DMS79 (cell line): Measurements from ENCODE around the gene PLXNB2.

Experiments
- DNase-seq: peaks from one replicate; lab custom pipeline; 2025; lab: John Stamatoyannopoulos, UW

PLXNB2 gene

GRCh38 chr22:50296658-50297490, 10.6 kb downstream of the PLXNB2 start:
- DNase-seq, result no peak

DNA sequence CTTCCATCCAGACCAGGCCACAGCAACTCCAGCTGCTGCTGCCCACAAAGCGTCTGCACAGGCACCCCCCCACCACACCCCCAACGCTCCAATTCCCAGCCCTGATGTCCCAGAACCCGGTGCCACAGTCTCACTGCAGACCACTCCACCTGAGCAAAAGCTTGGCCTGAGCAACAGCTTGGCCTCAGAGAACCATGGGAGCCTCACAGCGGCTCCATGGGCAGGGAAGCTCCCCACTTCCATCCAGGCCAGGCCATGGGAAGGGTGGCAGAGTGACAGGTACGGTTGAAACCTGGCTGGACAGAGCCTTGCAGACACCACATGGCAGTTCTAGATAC, 13.2 kb downstream of the PLXNB2 start:
- no peak for DNase-seq

DNA sequence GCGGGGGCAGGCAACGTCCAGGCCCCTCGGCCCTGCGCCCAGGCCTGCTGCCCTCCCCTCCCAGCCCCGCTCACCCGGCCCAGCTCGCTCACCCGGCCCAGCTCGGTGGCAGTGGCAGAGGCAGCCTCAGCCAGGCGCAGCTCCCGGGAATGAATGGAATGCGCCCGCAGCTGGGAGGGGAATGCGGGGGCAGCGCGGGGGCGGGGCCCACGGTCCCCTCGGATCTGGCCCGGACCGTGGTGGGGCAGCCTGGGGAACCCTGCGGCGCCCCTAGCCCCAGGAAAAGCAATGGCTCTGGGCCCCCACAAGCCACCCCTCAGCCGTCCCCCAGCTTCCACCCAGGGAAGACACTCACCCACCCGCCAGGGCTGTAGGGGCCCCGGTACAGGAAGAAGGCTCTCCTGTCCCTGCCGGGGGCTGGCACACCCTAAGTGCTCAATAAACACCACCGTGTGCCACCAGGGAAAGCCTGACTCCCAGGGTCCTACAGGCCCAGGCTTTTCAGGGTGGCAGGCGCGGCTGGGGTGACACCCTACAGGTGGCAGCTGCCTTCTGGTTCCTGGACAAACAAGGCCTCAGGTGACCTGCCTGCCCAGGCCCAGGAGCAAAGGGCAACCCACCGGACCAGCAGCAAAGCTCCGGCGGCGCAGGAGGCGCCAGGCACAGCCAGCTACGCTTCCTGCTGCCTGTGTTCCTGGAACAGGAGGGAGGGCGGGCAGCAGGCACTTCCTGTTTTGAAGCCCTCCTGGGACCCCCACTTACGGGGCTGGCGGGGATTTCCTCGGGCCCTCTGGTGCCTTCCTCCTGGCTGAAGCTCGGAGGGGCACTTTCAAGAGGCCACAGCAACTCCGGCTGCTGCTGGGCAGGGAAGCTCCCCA, 13.8 kb downstream of the PLXNB2 start:
- DNase-seq, result no peak

- no peak for DNase-seq
Measured at GRCh38 chr22:50292643-50293440, 14.6 kb downstream of the PLXNB2 start.

GRCh38 chr22:50289942-50290630, 17.4 kb downstream of the PLXNB2 start:
- no peak for DNase-seq

- DNase-seq, result no peak
Measured at GRCh38 chr22:50289151-50289941, 18.1 kb downstream of the PLXNB2 start.

DNA sequence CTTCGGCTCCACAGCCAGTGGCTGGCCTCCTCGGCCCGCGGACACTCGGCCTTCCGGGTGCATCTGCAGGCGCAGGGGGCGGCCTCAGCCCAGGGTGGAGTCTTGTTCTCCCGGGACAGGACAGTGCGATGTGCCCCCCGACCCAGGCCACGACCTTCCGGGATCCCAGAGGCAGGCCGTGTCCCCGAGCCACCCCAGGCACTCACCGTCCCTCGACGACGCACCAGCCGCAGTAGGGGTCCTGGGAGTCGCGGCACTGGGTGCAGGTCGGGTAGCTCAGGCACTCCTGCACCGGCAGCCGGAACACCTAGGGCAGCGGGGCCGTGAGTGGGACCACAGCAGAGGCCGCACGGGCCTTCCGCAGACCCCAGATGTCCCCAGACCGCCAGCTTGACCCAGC, 19.7 kb downstream of the PLXNB2 start:
- no peak for DNase-seq

GRCh38 chr22:50286701-50287318, 20.6 kb downstream of the PLXNB2 start:
- DNase-seq, result no peak

DNA sequence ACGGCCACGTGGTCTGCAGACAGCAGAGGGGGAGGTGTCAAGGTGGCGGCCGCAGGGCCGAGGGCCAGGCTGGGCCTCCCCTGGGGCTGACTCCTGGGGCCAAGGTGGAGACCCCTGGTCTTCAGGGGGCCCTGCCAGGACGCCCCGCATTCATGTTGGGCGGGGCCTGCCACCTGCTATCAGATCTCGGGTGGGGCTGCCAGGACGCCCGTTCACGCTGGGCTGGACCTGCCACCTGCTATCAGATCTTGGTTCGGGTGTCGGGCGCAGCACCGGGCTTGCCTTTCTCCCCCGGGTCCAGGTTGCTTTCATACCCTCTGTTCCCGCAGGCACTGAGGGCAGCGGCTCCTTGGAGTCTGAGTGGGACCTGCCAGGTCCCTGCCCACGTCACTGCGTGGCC, 21.2 kb downstream of the PLXNB2 start:
- DNase-seq, result no peak

- DNase-seq, result no peak
Measured at GRCh38 chr22:50285568-50286229, 21.7 kb downstream of the PLXNB2 start.

GRCh38 chr22:50284479-50284878, 23.0 kb downstream of the PLXNB2 start:
- DNase-seq, result no peak

DNA sequence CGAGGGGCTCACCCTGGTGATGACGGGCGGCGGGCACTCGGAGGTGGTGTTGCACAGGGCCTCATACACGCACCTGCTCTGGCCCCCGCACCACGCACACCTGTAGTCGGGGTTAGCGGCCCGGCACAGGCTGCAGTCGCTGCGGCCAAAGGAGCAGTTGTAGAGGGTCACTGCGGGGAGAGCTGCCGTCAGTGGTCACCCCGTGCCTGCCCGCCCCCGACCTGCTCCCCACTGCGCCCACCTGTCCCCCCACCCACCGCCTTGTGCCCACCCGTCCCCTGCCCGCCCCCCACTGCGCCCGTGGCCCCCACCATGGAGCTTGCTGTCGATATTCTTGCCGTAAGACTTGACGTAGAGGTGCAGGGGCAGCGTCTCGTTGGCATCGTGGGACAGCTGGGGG, 23.6 kb downstream of the PLXNB2 start:
- DNase-seq, result no peak

- no peak for DNase-seq
Measured at GRCh38 chr22:50282361-50283155, 24.9 kb downstream of the PLXNB2 start.

DNA sequence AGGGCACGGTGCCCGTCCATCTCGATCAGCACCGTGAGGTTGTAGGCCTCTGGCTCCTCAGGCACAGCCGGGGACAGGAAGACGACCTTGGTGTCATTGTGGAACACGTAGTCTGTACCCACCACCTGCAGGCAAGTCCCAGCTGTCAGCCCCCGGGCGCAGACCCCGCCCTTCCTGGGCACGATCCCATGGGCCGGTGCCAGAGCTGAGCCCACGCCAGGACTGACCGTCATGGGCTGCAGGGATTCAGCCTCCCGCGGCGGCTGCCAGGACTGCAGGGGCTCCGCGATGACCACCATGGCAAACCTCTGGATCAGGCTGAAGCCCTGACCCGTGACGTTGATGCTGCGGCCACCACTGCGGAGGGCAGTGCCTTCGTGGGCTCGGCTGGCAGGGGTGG, 25.5 kb downstream of the PLXNB2 start:
- DNase-seq, result no peak

DNA sequence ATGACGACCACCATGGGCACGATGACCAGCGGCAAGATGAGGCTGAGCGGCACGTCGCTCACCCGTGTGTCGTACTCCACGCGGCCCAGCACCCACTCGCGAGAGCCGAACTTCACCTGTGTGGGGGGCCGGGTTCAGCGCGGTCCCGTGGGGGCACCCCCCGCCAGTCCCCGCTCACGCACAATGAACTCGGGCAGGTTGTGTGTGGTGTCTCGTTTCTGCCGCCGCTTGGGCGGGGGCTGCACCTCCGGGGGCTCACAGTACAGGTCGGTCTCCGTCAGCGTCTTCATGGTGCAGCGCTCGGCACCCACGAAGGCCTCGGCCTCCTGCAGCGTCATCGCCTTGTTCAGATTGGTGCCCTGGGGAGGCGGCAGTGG, 26.1 kb downstream of the PLXNB2 start:
- no peak for DNase-seq

DNA sequence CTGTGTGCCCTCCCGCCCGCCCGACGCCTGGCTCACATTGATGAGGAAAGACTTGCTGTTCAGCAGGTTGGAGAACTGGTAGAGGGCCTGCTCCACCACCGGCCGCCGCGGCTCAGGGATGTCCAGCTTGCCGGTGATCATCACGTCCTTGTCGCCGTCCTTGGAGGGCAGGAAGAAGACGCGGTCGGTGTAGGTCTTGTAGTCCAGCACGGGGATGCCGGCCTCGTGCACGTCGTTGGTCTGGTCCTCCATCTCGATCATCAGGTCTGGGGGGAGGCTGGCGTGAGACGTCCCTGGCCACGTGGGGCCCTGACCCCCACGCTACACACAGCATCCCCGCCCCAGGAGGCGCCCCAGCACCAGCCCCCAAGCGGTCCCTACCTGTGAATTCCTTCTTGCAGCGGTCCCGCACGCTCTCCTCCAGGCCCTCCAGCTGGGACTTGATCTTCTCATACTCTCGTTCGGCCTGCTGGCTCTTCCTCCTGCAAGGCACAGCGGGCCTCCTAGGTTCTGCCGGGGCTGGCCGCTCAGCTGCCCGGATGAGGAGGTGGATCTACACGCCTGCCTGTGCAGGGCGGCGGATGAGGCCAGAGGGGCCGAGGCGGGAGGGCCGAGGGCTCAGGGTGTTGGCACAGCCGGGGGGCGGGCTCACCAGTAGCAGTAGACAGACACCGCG, 26.6 kb downstream of the PLXNB2 start:
- no peak for DNase-seq

GRCh38 chr22:50280022-50280707, 27.3 kb downstream of the PLXNB2 start:
- DNase-seq, result no peak
